NB4 (cell line): Measurements from ENCODE around the gene TIAL1.

Experiments used
- MYC ChIP-seq: IDR thresholded peaks from 2 replicates; pipeline ENCODE4 v1.6.1; 2011; ENCODE audit warnings: low read depth, low read length
- POLR2A ChIP-seq: IDR thresholded peaks from 2 replicates; pipeline ENCODE4 v1.6.1; 2011; ENCODE audit warnings: mild to moderate bottlenecking; ENCODE audit not compliant: insufficient read length; ENCODE audit errors: extremely low read depth
- TF ChIP-seq, protein P1 (sequence below): IDR thresholded peaks from one replicate; pipeline ENCODE4 v1.5.1; 2012; ENCODE audit warnings: low read depth, low read length
- TF ChIP-seq, protein P2 (sequence below): IDR thresholded peaks from 2 replicates; pipeline ENCODE4 v1.6.1; 2011; ENCODE audit warnings: low read depth, low read length

DNA sequence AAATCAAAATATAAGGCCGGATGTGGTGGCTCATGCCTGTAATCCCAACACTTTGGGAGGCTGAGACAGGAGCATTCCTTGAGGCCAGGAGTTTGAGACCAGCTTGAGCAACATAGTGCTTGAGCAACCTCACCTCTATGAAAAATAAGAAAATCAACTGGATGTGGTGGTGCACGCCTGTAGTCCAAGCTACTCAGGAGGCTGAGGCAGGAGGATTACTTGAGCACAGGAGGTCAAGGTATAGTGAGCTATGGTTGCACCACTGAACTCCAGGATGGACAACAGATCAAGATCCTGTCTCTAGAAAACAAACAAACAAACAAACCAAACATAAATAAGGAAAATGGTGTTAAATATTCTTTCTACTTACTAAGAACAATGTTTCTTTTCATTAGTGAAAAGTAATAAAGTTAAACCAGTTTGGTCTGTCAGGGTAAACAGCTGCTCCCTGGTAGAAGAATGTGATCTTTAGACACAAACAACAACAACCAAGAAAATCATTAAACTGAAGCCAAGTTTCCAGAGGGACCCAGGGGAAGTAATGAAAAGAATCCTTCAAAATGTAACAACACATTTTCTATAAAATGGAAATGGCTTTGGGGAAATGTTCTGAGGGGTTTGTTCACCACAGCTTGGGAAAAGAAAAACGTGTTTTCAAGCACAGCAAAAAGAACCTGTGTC, 36.9 kb upstream of the TIAL1 start:
- TF ChIP-seq, protein P1, sequence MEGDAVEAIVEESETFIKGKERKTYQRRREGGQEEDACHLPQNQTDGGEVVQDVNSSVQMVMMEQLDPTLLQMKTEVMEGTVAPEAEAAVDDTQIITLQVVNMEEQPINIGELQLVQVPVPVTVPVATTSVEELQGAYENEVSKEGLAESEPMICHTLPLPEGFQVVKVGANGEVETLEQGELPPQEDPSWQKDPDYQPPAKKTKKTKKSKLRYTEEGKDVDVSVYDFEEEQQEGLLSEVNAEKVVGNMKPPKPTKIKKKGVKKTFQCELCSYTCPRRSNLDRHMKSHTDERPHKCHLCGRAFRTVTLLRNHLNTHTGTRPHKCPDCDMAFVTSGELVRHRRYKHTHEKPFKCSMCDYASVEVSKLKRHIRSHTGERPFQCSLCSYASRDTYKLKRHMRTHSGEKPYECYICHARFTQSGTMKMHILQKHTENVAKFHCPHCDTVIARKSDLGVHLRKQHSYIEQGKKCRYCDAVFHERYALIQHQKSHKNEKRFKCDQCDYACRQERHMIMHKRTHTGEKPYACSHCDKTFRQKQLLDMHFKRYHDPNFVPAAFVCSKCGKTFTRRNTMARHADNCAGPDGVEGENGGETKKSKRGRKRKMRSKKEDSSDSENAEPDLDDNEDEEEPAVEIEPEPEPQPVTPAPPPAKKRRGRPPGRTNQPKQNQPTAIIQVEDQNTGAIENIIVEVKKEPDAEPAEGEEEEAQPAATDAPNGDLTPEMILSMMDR = no peak
- TF ChIP-seq, protein P2, sequence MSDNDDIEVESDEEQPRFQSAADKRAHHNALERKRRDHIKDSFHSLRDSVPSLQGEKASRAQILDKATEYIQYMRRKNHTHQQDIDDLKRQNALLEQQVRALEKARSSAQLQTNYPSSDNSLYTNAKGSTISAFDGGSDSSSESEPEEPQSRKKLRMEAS = no peak
- TF ChIP-seq POLR2A (no peak), MYC (no peak)
